HG02610 (cell line): ENCODE data around the gene TBC1D1.

ENCODE experiments used
- ATAC-seq: cut with Tn5 transposase; IDR thresholded peaks from one replicate; pipeline ENCODE4 v1.9.1; 2021; ENCODE audit warnings: mild to moderate bottlenecking, moderate library complexity; ENCODE audit not compliant: unreplicated experiment

The TBC1D1 gene

DNA sequence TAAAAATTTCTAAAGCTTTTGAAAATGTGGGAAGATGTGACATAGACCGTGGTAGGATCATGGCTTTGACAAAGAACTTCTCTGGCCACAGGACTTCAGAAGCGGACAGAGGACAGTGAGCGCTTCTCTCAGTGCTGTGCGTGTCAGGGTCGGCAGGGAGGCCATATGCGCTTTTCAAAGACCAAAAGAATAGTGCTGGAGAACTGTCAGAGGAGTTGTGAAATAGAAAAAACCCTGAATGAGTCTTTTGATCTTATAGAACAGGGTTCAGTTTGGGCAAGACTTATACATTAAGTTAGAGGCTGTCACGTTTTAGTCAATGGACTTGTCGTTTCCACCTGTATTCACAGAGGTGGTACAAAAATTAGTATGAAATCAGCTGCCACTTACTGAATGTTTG lies 146.7 kb downstream of the TBC1D1 start:
- ATAC-seq: no peak

GRCh38 chr4:38040619-38041018 lies 149.7 kb downstream of the TBC1D1 start:
- no peak for ATAC-seq

- no peak for ATAC-seq
Measured at GRCh38 chr4:38044060-38044459, 153.2 kb downstream of the TBC1D1 start.

DNA sequence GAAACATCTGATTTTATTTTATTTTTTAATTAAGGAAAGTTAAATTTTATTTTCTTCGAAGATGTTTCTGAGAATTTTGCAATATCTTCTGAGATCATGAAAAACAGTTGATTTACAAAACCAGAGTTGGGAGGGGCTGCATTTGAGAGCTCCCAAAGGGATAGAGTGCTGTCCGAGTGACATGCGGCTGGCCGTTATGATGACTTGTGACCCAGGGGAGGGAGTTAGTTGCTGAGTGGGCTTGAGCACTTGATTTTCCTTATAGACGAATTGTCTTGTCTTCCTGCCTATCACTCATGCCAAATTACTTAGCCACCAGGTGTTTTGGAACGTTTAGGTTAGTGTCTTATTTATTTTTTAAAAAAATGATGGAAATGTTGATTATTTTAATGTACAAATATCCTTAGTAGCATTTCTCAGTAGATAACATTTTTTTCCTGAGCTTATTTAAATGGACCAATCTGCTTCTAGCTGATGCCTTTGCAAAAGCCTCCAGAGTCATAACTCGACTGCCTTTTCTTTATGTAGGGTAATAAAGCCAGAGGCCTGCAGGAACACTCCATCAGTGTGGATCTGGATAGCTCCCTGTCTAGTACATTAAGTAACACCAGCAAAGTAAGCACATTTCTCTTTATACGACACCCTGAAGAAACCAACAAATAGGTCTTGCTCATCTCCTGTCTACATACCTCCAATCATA lies 154.6 kb downstream of the TBC1D1 start:
- no peak for ATAC-seq

DNA sequence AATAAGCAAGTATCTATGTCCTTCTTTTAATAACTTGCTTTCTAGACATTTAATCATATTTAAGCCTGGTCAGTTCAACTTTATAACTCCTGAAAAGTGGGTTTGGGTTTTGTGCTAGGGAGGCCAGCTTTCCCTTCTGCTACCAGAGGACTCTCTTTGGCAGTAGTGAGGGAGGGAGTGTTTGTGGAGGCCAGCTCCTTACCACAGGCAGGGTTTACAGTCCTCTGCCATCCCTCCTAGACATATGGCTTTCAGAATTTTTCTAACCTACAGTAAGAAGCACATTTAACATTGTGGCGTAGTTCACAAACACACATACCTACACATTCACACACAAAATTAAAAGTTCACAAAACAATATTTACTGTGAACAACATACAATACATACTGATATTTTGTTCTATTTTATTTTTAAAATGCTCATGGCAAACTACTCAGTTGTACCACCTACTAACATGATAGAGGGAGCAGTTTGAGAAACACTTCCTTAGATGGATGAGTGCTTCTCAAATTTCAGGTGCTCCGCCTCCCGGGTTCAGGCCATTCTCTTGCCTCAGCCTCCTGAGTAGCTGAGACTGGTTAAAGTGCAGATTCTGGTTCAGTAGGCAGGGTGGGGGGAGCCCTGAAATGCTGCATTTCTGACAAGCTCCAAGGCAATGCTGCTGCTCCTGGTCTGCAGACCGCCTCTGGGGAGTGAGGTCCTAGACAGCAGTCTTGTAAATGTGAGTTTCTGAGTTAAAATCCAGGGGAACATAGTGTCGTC lies 156.0 kb downstream of the TBC1D1 start:
- ATAC-seq: no peak

GRCh38 chr4:38049545-38050170 lies 158.8 kb downstream of the TBC1D1 start:
- ATAC-seq: no peak

DNA sequence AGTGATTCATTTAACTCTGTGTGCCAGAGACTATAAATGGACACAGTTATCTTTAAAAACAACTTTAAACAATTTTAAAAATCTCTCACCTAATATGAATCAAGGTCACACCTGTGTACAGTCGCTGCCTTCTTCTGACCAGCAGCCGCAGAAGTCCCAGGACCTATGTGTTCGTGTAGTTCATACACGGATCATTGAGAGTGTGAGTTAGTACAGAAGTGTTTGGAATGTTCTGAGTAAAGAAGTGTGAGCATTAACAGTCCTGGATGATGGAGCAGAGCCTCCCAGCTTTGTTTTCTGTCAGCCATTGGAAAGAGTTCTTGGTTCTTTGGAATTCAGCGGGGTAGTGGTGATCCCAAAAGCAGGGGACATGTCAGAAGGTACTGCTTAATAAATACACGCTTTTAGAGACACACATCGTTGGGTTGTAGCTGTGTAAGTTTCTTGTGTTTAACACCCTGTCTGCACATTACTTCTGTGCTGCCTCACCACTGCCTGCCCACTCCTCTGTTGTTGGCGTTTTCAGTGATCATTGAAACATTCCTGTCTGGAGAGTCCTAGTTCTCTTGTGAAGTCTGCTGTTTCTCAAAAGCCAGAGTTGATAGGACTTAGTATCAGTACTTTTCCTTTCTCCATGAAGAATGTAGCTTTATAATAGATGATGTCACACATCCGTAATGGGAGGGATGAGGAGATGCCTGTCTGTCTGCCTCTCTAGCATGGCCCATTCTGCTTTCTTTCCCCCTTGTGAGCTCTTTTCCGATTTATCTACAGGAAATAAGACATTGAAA lies 159.9 kb downstream of the TBC1D1 start:
- no peak for ATAC-seq

DNA sequence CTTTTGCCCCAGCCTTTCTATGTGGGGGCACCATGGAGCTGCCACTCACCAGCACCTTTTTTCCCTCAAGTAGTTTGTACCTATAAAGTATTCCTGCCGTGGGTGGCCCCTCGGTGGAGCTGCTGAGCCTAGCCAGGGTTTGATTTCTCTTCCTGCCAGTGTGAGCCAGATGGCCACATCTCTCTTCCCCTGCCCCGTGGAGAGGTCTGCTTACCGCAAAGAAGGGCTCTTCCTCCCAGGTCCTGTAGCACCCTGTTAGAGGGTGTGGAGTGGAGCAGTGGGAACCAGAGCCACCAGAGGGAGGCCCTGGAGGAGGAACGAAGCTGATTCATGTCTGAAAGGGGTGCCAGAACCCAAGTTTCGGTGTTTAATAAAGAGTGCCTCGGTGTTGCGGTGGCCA lies 164.7 kb downstream of the TBC1D1 start:
- no peak for ATAC-seq

- no peak for ATAC-seq
Measured at GRCh38 chr4:38056011-38056685, 165.3 kb downstream of the TBC1D1 start.

- ATAC-seq: no peak
Measured at GRCh38 chr4:38058151-38058550, 167.3 kb downstream of the TBC1D1 start.

GRCh38 chr4:38060829-38061431 lies 170.0 kb downstream of the TBC1D1 start:
- ATAC-seq: no peak

DNA sequence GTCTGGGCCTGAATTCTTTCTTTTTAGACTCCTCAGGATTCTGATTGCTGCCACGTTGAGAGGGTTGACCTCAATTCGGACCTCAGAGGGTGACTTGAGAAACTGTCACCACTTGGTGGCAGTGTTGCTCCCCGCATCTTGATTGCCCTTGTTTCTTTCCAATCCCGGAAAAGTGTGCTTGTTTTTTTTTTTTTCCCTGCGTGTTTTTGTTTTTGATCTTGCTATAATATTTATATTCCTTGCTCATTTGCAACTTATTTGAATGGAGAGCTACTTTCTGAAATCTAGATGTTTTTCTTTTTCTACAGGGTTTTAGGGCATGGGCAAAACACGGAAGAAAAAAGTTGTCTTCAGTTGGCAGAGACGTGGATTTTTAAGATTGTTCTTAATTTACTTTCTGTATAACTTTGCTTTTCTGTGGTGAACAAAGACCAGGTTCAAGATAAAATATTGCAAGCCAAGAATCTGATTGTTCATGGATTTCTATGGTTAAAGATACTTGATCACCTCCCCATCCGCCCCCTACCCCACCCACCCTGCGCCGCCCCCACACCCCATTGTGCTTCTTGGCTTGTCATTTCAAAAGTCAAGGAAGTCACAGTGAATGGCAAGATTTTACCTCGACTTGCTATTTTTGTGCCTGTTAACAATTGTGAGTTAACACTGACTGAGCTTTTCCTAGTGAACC lies 171.3 kb downstream of the TBC1D1 start:
- peak; percentile 62 for ATAC-seq

- no peak for ATAC-seq
Measured at GRCh38 chr4:38062776-38063097, 171.9 kb downstream of the TBC1D1 start.

DNA sequence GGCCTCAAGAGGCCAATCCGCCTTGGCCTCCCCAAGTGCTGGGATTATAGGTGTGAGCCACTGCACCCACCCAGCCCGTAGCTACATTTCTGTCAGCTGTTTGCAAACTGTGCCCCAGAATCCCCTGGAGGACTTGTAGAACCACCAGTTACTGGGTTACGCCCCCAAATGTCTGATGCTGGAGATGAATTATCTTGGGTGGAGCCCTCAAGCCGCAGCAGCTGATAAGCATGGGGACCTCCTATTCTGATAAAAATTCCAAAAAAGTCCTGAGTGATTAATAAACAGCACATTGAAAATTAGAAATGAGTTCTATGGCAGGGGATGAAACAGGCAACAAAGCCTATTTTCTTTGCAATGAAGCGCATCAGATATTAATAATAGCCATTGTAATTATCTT lies 174.3 kb downstream of the TBC1D1 start:
- ATAC-seq: no peak

DNA sequence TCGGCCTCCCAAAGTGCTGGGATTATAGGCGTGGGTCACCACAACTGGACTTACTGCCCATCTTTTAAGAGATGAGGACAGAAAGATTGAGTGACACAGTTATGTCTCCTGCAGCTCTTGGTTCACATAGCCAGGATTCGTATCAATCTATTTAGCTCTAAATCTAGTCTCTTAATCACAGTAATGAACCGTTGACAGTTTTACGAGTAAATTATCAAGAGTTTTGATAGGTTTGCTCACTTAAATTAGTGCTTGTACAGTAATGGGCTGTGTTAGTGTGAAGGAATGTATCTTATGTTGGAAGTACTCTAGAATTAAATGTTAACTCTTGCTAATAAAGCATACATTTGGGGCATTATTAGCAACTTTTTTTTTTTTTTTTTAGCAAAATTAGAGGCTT lies 175.0 kb downstream of the TBC1D1 start:
- no peak for ATAC-seq

- no peak for ATAC-seq
Measured at GRCh38 chr4:38067499-38067898, 176.6 kb downstream of the TBC1D1 start.

GRCh38 chr4:38068107-38068506 lies 177.2 kb downstream of the TBC1D1 start:
- ATAC-seq: no peak

DNA sequence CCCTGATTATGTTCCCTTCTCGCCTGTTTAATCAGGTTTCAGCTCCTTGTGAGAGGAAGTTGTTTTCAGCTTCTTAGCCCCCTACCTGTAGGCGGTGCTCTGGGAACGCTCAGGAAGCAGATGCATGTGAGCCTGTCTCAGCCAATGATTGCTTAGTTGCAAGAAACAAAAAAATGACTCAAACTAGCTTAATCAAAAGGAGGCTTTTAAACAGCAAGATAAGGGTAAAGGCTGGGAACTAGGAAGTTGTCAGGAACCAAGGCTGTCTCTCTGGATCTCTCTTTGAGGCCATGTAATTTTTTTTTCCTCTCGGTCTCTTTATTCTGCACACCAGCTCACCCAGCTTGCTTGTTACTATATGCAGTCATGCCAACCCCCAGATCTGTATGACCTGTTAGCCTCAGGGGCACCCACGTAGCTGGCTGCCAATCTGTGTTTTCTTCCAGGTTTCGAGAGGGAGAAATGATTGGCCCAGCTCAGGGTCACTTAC lies 178.4 kb downstream of the TBC1D1 start:
- ATAC-seq: peak; percentile 73

DNA sequence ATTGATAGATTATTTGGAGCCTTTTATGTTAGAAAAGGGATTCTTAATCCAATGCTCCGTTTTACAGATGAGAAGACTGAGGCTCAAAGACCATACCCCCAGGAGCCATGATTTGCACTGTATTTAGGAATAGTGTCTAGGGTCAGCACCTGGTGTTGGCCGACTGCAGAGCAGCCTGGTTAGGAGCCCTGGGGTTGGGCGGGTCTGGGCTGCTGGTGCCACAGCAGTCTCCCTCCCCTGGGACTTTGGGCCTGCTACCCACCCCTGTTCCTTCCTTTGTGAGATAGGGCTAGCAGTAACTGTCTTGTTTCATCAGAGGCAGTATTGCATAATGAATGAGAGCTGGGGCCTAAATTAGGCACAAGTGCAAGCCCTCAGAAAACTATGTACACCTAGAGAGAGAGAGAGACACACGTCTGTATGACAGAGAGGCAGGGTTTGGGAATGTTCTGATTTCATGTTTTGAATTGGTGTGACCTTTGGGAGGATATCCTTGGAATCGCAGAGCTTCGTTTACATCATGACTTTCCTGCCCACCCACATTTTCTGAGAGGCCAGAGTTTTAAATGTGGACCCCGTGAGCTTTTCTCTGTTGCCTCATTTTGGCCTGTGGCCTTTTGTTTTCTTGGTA lies 181.0 kb downstream of the TBC1D1 start:
- ATAC-seq: no peak
